Esophagus squamous epithelium (tissue), 4 donors: ENCODE data around the gene NDUFS4.

Experiments used
- CTCF ChIP-seq, 6 experiments: fragments of 450-650 bp in 4 of 6; fragments of 200-600 bp in 2 of 6; sonication (generic) in 2 of 6; IDR thresholded peaks; one replicate each; pipeline ENCODE4 v1.5.1; 2016 to 2019; ENCODE audit warnings: antibody characterized with exemption in 6 of 6, mild to moderate bottlenecking in 4 of 6, moderate library complexity in 4 of 6
- POLR2A ChIP-seq, 4 donors: fragments of 450-650 bp; IDR thresholded peaks; one replicate each; pipeline ENCODE4 v1.6.1; 2017; ENCODE audit warnings: antibody characterized with exemption in 4 of 4, mild to moderate bottlenecking in 4 of 4, moderate library complexity in 3 of 4

- TF ChIP-seq POLR2A (IDR thresholded peaks at IDR 0.05) = no peak
- no peak for TF ChIP-seq CTCF (IDR thresholded peaks at IDR 0.05)
Measured at GRCh38 chr5:53568871-53569270, 8.4 kb downstream of the NDUFS4 start.
